Thymus (tissue), 11 donors: Measurements from ENCODE around the gene SPATA12. TPM values are rescaled to one million over a fixed set of nuclear protein-coding genes. Genes with fewer than 3 reads are reported as not detected.
A peak's percentile ranks its signal among the peaks of the same experiment; 100 is the strongest.

ENCODE experiments used
- DNase-seq, 9 donors: peaks; one replicate each; pipeline ENCODE4 v3.0.0-alpha.2; 2013; ENCODE audit warnings: low spot score in 9 of 9, low read depth in 6 of 9, missing footprints in 1 of 9
- H3K27ac ChIP-seq, 2 donors: one replicate each; pipeline ENCODE4 v1.5.1; 2013; ENCODE audit warnings: control low read depth in 1 of 2, low read depth in 1 of 2, low read length in 1 of 2, mild to moderate bottlenecking in 1 of 2, moderate library complexity in 1 of 2
- H3K27me3 ChIP-seq, 2 donors: one replicate each; pipeline ENCODE4 v1.5.1; 2013; ENCODE audit warnings: low read length in 1 of 2; ENCODE audit not compliant: control insufficient read depth in 2 of 2, insufficient read depth in 1 of 2
- H3K36me3 ChIP-seq, 2 donors: one replicate each; pipeline ENCODE4 v1.5.1; 2013; ENCODE audit warnings: low read length in 1 of 2, mild to moderate bottlenecking in 1 of 2, moderate library complexity in 1 of 2; ENCODE audit not compliant: control insufficient read depth in 2 of 2, insufficient read depth in 2 of 2
- H3K4me1 ChIP-seq, 2 donors: one replicate each; pipeline ENCODE4 v1.5.1; 2013; ENCODE audit warnings: low read length in 2 of 2; ENCODE audit not compliant: control insufficient read depth in 2 of 2, insufficient read depth in 2 of 2
- H3K4me3 ChIP-seq, 2 donors: one replicate each; pipeline ENCODE4 v1.5.1; 2013; ENCODE audit warnings: low read length in 2 of 2, control low read depth in 1 of 2, mild to moderate bottlenecking in 1 of 2
- H3K9me3 ChIP-seq, 2 donors: one replicate each; pipeline ENCODE4 v1.5.1; 2013; ENCODE audit warnings: low read length in 1 of 2, mild to moderate bottlenecking in 1 of 2; ENCODE audit not compliant: control insufficient read depth in 2 of 2, insufficient read depth in 1 of 2
- WGBS: extraction: QIAGEN DNeasy Blood & Tissue Kit; methylation state at CpG from one replicate; pipeline ENCODE4 v1.1.7; 2013; 5-methylcytosine and 5-hydroxymethylcytosine counted together
- polyA plus RNA-seq: library from polyadenylated mRNA; stranded (reverse); fragments of 200-250 nt; gene quantifications from one replicate; pipeline ENCODE4 v1.2.3, GENCODE V29; 2013
- total RNA-seq: library from RNA; stranded (reverse); fragments of 120-200 nt; gene quantifications from one replicate; pipeline ENCODE4 v1.2.4, GENCODE V29; 2013
- donor health status: healthy.

SPATA12 gene
- total and polyA plus RNA-seq, 2 donors, result 0.05 to 0.07 TPM

GRCh38 chr3:57076422-57076951 is 16.0 kb downstream of the SPATA12 start:
- Histone ChIP-seq H3K27ac (no peak overlapping the region), H3K4me1 (peaks cover 10 to 16% of the 10 kb centered on the region in 2 donors), H3K27me3 (peaks cover 16 to 71% of the 10 kb centered on the region in 2 donors), H3K36me3 (no peaks in the 10 kb centered on the region), H3K4me3 (no peak overlapping the region), H3K9me3 (no peaks in the 10 kb centered on the region)
- WGBS, result 96% methylated on average over 3 of the region's 3 CpGs
- no peak for DNase-seq

GRCh38 chr3:57077630-57078343 is 17.3 kb downstream of the SPATA12 start:
- WGBS, result 41% methylated on average over 9 of the region's 9 CpGs
- Histone ChIP-seq H3K27ac (no peak overlapping the region), H3K4me1 (peaks cover 10 to 16% of the 10 kb centered on the region in 2 donors), H3K27me3 (peaks cover 16 to 73% of the 10 kb centered on the region in 2 donors), H3K4me3 (peak overlapping the region; percentile 46 to 66), H3K36me3 (no peaks in the 10 kb centered on the region), H3K9me3 (no peaks in the 10 kb centered on the region)
- DNase-seq, result no peak

- H3K27me3 ChIP-seq, result peaks cover 16 to 73% of the 10 kb centered on the region in 2 donors
- no peaks in the 10 kb centered on the region for H3K9me3 ChIP-seq
- DNase-seq, result peak in 1 of 9 donors; percentile 49
- H3K36me3 ChIP-seq, result no peaks in the 10 kb centered on the region
- H3K4me1 ChIP-seq, result peaks cover 10 to 16% of the 10 kb centered on the region in 2 donors
- H3K4me3 ChIP-seq, result peak overlapping the region; percentile 46 to 66
- whole genome bisulfite sequencing, result 3% methylated on average over 15 of the region's 15 CpGs
- no peak overlapping the region for H3K27ac ChIP-seq
Observed at GRCh38 chr3:57078344-57078634, 17.8 kb downstream of the SPATA12 start.

- H3K4me3 ChIP-seq, result peak overlapping the region; percentile 46 to 66
- peak overlapping the region in 1 of 2 donors; percentile 36 for H3K27ac ChIP-seq
- no peaks in the 10 kb centered on the region for H3K9me3 ChIP-seq
- peak in 1 of 9 donors; percentile 23 for DNase-seq
- H3K4me1 ChIP-seq, result peaks cover 10 to 14% of the 10 kb centered on the region in 2 donors
- no peaks in the 10 kb centered on the region for H3K36me3 ChIP-seq
- peaks cover 16 to 70% of the 10 kb centered on the region in 2 donors for H3K27me3 ChIP-seq
- WGBS, result under 1% methylated on average over 91 of the region's 91 CpGs
Observed at GRCh38 chr3:57078635-57079473, 18.4 kb downstream of the SPATA12 start.

- H3K27me3 ChIP-seq, result peaks cover 16 to 70% of the 10 kb centered on the region in 2 donors
- no peak for DNase-seq
- H3K36me3 ChIP-seq, result no peaks in the 10 kb centered on the region
- H3K9me3 ChIP-seq, result no peaks in the 10 kb centered on the region
- H3K4me3 ChIP-seq, result peak overlapping the region; percentile 22 to 66
- WGBS, result 23% methylated on average over 25 of the region's 25 CpGs
- H3K4me1 ChIP-seq, result peaks cover 10 to 14% of the 10 kb centered on the region in 2 donors
- H3K27ac ChIP-seq, result no peak overlapping the region
Observed at GRCh38 chr3:57079474-57079831, 19.0 kb downstream of the SPATA12 start.

- WGBS, result 94% methylated on average over 4 of the region's 4 CpGs
- H3K27me3 ChIP-seq, result peaks cover 16 to 63% of the 10 kb centered on the region in 2 donors
Observed at GRCh38 chr3:57080171-57080570, 19.7 kb downstream of the SPATA12 start.

GRCh38 chr3:57081173-57081572 is 20.7 kb downstream of the SPATA12 start:
- Histone ChIP-seq H3K27me3 (peaks cover 16 to 54% of the 10 kb centered on the region in 2 donors), H3K36me3 (no peaks in the 10 kb centered on the region), H3K4me3 (no peak overlapping the region), H3K9me3 (no peaks in the 10 kb centered on the region), H3K4me1 (peaks cover 8 to 14% of the 10 kb centered on the region in 2 donors), H3K27ac (no peak overlapping the region)
- DNase-seq, result no peak
- 63% methylated on average over 3 of the region's 3 CpGs for WGBS

More at GRCh38 chr3:57080171-57080570, 19.7 kb downstream of the SPATA12 start:
- H3K4me1 ChIP-seq, result peaks cover 8 to 14% of the 10 kb centered on the region in 2 donors
- peak in 1 of 9 donors; percentile 24 for DNase-seq
- no peak overlapping the region for H3K27ac ChIP-seq
- no peak overlapping the region for H3K4me3 ChIP-seq
- no peaks in the 10 kb centered on the region for H3K36me3 ChIP-seq
- H3K9me3 ChIP-seq, result no peaks in the 10 kb centered on the region

GRCh38 chr3:57082481-57082880 is 22.0 kb downstream of the SPATA12 start:
- WGBS, result 97% methylated on average over 6 of the region's 6 CpGs
- Histone ChIP-seq H3K9me3 (no peaks in the 10 kb centered on the region), H3K36me3 (no peaks in the 10 kb centered on the region), H3K27ac (no peak overlapping the region), H3K27me3 (peaks cover 16 to 41% of the 10 kb centered on the region in 2 donors), H3K4me3 (no peak overlapping the region), H3K4me1 (peaks cover 8 to 14% of the 10 kb centered on the region in 2 donors)
- no peak for DNase-seq
